Umbilical cord (tissue), 2 donors: ENCODE measurements around the gene CHP2. TPM values are rescaled to one million over a fixed set of nuclear protein-coding genes. Genes with fewer than 3 reads are reported as not detected.
"Not testable (repeated sequence)": the region's sequence is repeated elsewhere in the genome, so short reads cannot be mapped to it uniquely, and the experiment has no call there.

Source experiments
- DNase-seq: peaks from one replicate; pipeline ENCODE4 v3.0.0-alpha.2; 2015; ENCODE audit warnings: low spot score
- total RNA-seq: library from RNA; depleted of rRNA; stranded (reverse); fragments of >200 nt; gene quantifications from one replicate; pipeline ENCODE4 v1.2.3, GENCODE V29; 2014; ENCODE audit warnings: low replicate concordance; ENCODE audit not compliant: insufficient read depth

The CHP2 gene
- total RNA-seq, 1 donor from 2014 or later = 0.24 TPM

- no peak for DNase-seq
Measured at GRCh38 chr16:23745263-23745662, 9.6 kb upstream of the CHP2 start.

- DNase-seq = no peak
Measured at GRCh38 chr16:23748630-23749029, 6.2 kb upstream of the CHP2 start.

DNA sequence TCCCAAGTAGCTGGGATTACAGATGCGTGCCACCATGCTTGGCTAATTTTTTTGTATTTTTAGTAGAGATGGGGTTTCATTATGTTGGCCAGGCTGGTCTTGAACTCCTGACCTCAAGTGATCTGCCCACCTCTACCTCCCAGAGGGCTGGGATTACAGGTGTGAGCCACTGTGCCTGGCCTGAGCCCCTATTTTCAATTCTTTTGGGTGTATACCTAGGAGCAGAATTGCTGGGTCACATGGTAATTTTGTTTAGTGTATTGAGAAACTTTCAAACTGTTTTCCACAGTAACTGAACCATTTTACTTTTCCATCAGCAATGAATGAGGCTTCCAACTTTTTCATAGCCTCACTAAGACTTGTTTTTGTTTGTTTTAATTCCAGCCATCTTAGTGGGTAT, 3.8 kb upstream of the CHP2 start:
- DNase-seq = not testable (repeated sequence)

DNA sequence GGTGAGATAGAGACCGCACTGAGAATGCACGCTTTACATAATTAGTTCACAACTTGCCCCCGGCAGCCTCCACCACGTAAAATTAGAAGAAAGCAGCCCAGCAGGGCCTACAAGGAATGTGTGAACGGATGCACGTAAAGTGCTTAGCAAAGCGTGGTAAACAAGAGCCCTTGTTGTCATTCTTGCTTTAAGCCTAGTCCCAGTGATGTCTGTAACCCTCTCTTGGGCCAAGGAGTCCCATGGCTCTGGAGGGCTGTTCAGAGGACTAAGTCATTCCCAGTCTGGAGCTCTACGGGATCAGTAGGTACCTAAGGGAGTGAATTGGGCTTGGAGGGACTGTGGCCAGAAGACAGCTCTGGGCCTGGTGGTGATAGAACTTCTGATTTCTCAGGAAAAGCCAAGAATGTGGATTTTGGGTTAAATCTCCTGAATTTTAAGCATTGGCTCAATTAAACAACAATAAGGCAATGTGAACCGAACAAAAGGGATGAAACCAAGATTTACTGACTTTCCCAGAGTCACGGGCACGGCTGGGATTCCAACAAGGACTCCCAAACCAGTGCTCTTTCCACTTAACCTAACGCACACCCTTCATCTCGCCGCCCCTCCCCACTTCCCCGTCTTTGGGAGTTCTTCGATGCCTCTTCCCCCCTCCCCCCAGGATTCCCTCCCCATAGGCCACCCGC, 775 bp upstream of the CHP2 start:
- DNase-seq = no peak

DNA sequence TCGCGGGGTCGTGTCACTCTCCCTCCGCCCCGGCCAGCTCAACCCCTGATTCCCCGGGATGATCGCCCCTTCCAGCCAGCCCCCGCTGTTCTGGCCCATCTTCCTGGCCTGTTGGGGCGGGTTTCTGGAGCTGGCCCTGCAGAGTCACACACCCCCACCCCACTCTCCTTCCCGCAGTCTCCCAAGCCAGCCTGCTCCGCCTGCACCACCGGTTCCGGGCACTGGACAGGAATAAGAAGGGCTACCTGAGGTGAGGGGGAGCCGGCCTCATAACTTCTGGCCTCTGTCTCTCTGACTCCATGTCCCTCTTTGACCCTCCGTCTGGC, 621 bp downstream of the CHP2 start:
- no peak for DNase-seq

DNA sequence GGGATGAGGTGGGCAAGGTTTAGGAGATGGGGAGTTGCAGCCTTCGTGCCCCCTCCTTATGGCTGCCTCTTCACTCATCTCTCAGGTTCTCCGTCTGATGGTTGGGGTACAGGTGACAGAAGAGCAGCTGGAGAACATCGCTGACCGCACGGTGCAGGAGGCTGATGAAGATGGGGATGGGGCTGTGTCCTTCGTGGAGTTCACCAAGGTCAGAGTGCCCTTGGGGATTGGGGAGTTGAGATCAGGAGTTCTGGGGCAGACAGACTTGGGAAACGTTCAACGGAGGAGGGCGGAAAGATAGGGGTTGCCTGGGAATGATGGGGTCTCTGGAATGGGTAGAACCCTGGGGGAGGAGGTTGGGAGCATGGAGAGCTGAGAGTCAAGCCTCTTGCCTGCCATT, 2.3 kb downstream of the CHP2 start:
- DNase-seq = no peak

GRCh38 chr16:23757937-23758619, 3.3 kb downstream of the CHP2 start:
- DNase-seq = no peak

DNA sequence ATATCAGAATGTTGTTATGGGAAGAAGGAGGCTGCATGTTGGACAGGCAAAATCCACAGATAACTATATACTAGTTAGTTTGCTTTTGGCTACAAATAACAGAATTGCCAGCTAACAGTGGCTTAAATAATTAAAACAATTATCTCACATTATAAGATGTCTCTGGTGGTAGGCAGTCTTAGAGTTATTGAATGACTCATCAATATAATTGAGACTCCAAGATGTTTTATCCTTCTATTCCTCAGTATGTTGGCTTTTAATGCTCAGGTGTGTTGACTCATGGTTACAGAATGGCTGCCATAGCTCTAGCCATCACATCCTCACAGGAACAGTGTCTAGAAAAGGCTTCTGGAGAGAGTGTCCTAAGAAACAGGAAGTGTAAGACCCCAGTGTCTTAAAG, 11.1 kb downstream of the CHP2 start:
- no peak for DNase-seq

- DNase-seq = no peak
Measured at GRCh38 chr16:23768581-23768980, 13.8 kb downstream of the CHP2 start.

- DNase-seq = peak; percentile 60
Measured at GRCh38 chr16:23771027-23771426, 16.2 kb downstream of the CHP2 start.

- no peak for DNase-seq
Measured at GRCh38 chr16:23771642-23772041, 16.8 kb downstream of the CHP2 start.

GRCh38 chr16:23773339-23773738, 18.5 kb downstream of the CHP2 start:
- no peak for DNase-seq

DNA sequence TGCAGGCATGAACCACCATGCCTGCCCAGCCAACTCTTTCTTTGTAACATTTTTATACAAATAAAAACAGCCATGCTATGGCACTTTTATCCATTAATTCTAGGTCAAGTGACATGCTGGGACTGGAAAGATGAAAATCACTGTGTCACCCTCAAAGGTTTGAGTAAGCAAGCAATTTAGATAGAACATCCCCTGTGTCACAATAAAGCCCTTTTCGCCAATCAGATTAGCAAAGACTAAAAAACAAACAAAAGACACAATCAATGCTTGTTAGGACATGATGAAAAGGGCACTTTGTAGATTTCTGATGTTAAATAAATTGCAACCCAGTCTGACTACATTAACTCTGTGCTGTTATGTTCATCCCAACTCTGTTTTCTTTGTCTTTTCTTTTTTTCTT, 26.4 kb downstream of the CHP2 start:
- DNase-seq = no peak

GRCh38 chr16:23784811-23785447, 30.1 kb downstream of the CHP2 start:
- DNase-seq = peak; percentile 16

DNA sequence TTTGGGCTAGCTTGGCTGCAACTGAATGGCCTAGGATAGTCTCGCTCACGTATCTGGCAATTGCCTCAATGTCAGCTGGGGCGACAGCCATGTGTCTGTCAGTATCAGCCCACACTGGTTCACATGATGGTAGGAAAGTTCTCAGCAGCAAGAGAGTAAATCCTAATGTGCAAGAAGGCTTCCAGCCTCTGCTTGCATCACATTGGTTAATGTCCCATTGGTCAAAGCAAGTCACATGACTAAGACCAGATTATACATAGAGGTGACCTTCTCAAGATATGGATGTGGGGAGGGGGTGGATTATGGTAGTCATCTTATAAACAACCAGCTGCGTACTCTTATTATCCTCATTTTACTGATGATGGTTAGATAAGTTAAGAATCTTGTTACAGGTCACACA, 31.0 kb downstream of the CHP2 start:
- no peak for DNase-seq

DNA sequence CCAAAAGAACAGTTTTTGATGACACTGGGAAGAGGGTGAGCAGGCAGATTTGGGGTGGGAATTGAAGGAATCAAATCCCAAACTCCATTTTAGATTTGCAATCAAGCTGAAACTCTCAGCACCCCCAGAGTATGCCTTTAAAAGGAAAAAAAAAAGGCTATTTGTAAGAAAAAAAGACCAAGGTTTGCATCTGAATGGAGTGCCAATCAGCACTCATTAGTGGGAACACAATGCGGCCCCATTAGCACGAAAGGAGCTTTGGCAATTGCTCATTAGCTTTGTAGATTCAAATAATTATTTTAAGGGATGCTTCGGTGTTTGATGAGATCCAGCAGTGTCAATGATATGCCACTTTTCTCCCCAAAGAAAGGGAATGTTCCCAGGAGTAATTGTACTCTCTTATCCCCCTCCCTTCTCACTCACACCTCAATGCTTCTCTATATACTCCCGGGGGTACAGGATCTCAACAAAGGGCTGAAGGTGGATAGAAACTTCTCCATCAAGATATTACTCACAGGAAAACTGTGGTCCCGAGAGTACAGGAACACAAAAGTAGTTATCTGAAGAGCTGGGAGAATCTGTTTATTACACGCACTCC, 32.2 kb downstream of the CHP2 start:
- DNase-seq = no peak

- no peak for DNase-seq
Measured at GRCh38 chr16:23788685-23789084, 33.9 kb downstream of the CHP2 start.

DNA sequence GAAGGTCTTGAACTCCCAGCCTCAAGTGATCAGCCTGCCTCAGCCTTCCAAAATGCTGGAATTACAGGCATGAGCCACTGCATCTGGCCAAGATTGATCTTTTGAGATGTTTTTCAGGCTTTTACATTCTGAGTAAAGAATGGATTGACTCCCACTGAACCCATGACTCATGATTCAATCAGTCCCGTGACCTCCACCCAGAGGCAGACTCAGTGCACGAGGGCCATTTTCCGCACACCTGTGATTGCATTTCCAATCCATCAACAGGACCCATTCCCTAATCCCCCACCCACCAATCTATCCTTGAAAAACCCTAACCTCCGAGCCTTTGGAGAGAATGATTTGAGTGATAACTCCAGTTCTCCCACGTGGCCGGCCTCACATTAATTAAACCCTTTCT, 40.6 kb downstream of the CHP2 start:
- no peak for DNase-seq

- DNase-seq = no peak
Measured at GRCh38 chr16:23796941-23797340, 42.1 kb downstream of the CHP2 start.

DNA sequence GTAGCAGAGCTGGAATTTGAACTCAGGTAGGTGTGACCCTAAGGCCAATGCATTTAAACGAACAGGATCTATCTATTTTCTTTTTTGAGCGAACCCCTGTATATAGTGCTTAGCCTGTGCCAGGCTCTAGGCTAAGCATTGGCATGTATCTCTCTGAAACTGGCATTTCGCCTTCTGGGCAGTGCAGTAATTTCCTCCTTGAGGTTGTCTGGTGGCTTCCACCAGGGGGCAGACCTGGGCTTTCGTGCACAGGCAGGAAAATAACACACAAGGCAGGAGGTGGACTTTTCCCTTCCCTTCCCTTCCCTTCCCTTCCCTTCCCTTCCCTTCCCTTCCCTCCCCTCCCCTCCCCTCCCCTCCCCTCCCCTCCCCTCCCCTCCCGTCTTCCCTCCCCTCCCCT, 46.6 kb downstream of the CHP2 start:
- DNase-seq = peak; percentile 44

DNA sequence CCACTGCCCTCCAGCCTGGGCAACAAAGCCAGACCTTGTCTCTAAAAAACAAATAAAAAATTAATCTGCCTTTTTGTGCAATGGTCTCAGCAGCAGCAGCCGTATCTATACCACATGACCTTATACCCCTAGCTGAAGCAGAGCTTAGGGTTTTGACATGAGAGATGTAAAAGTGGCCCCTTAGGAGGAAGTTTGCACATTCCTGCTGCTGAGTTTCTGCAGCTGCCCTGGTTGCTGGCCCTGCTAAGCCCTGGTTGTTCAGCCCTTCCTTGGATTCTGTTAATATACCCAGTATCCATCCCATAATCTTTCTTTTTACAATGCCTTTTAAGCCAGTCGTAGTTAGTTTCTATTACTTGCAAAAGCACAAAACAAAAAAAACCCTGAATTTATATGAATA, 48.0 kb downstream of the CHP2 start:
- peak; percentile 17 for DNase-seq

GRCh38 chr16:23803591-23804123, 48.8 kb downstream of the CHP2 start:
- peak; percentile 23 for DNase-seq

- DNase-seq = peak; percentile 26
Measured at GRCh38 chr16:23807028-23807427, 52.2 kb downstream of the CHP2 start.
